ENCODE results near the gene SPRYD3. TPM values are rescaled to one million over a fixed set of nuclear protein-coding genes. Genes with fewer than 3 reads are reported as not detected.
A peak's percentile ranks its signal among the peaks of the same experiment; 100 is the strongest.

SPRYD3 gene
- total RNA-seq, 1 donor from 2014 or later = 21.8 TPM

DNA sequence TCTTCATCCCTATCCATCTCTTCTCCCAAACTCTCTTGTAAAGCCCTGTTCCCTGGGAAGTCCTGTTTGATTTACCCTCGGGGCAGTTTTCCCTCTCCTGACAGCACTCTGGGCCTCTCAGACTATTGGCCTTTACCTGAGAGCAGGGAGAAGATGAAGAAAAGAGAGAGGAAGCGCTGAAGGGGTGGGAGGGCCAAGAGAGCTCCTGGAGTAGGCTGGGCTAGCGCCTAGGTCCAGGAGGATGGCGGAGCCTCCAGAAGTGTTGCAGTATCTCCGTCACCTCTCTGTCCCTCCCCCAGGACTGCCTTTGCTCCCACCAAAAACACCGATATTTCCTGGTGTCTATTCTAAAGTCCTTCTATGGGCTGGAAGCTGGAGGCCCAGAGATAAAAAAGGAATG lies 12.6 kb upstream of the SPRYD3 start:
- Histone ChIP-seq H3K4me2 (ENCODE audit: low read length) (no peak overlapping the region), H3K4me1 (ENCODE audit: insufficient read depth, low read length) (peaks cover 7% of the 10 kb centered on the region), H4K20me1 (ENCODE audit: insufficient read depth, low read length) (no peaks in the 10 kb centered on the region), H3K36me3 (ENCODE audit: insufficient read depth, low read length) (no peaks in the 10 kb centered on the region), H3K27ac (ENCODE audit: low read depth, low read length) (no peak overlapping the region), H3K9ac (ENCODE audit: low read length) (no peak overlapping the region), H3K4me3 (ENCODE audit: insufficient read depth, low read depth, low read length) (no peak overlapping the region), H3K9me3 (ENCODE audit: insufficient read depth, low read depth, low read length) (no peaks in the 10 kb centered on the region), H2AFZ (ENCODE audit: low read depth, low read length) (no peak overlapping the region), H3K27me3 (ENCODE audit: insufficient read depth, low read length) (no peaks in the 10 kb centered on the region), H3K79me2 (ENCODE audit: insufficient read depth, low read length) (no peaks in the 10 kb centered on the region)
- TF ChIP-seq CTCF (IDR thresholded peaks at IDR 0.05; ENCODE audit: insufficient read depth, low read depth, low read length) (no peak), EZH2 (IDR thresholded peaks at IDR 0.05; ENCODE audit: insufficient read depth, low read length) (no peak)
- DNase-seq (ENCODE audit: low read depth) (no peak), FAIRE-seq (no peak)
- Mint-ChIP-seq H3K4me1 (ENCODE audit: low read depth, unreplicated experiment) (peaks cover 1% of the 10 kb centered on the region), H3K27me3 (ENCODE audit: low read depth, unreplicated experiment) (peaks cover 32% of the 10 kb centered on the region), H3K4me3 (ENCODE audit: unreplicated experiment) (peak overlapping the region; percentile 54), H3K9me3 (ENCODE audit: unreplicated experiment) (peaks cover 2% of the 10 kb centered on the region), H3K27ac (ENCODE audit: unreplicated experiment) (no peak overlapping the region), H3K36me3 (ENCODE audit: low read depth, unreplicated experiment) (no peaks in the 10 kb centered on the region)

DNA sequence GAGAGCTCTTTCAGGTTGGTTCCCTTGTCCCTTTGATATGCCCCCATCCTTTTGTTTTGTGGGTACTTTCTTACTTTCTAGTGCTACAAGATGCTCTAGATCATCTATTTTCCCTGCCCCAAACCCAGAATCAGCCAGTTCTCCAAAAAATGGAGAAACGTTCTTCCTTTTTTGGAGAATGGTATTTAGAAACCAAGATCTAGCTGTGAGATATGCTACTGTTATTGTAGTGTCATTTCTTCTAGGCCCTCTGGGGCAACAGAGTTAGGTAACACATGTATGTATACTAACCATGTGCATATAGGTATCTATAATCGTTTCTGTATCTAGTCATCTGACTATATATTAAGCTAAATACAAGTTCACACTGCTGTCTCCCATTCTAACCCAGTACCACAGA lies 11.4 kb upstream of the SPRYD3 start:
- H3K79me2 ChIP-seq (ENCODE audit: insufficient read depth, low read length) = no peaks in the 10 kb centered on the region
- no peak for TF ChIP-seq CTCF (IDR thresholded peaks at IDR 0.05; ENCODE audit: insufficient read depth, low read depth, low read length)
- TF ChIP-seq EZH2 (IDR thresholded peaks at IDR 0.05; ENCODE audit: insufficient read depth, low read length) = no peak
- no peaks in the 10 kb centered on the region for H3K4me1 ChIP-seq (ENCODE audit: insufficient read depth, low read length)
- Mint-ChIP-seq H3K4me3 (ENCODE audit: unreplicated experiment) (no peak overlapping the region), H3K27me3 (ENCODE audit: low read depth, unreplicated experiment) (peaks cover 27% of the 10 kb centered on the region), H3K9me3 (ENCODE audit: unreplicated experiment) (peaks cover 2% of the 10 kb centered on the region), H3K36me3 (ENCODE audit: low read depth, unreplicated experiment) (no peaks in the 10 kb centered on the region), H3K4me1 (ENCODE audit: low read depth, unreplicated experiment) (no peaks in the 10 kb centered on the region), H3K27ac (ENCODE audit: unreplicated experiment) (no peak overlapping the region)
- H3K4me2 ChIP-seq (ENCODE audit: low read length) = no peak overlapping the region
- no peak overlapping the region for H3K27ac ChIP-seq (ENCODE audit: low read depth, low read length)
- no peak overlapping the region for H3K4me3 ChIP-seq (ENCODE audit: insufficient read depth, low read depth, low read length)
- no peak for DNase-seq (ENCODE audit: low read depth)
- H3K9ac ChIP-seq (ENCODE audit: low read length) = no peak overlapping the region
- no peak for FAIRE-seq
- H3K27me3 ChIP-seq (ENCODE audit: insufficient read depth, low read length) = no peaks in the 10 kb centered on the region
- no peaks in the 10 kb centered on the region for H4K20me1 ChIP-seq (ENCODE audit: insufficient read depth, low read length)
- no peak overlapping the region for H2AFZ ChIP-seq (ENCODE audit: low read depth, low read length)
- H3K36me3 ChIP-seq (ENCODE audit: insufficient read depth, low read length) = no peaks in the 10 kb centered on the region
- no peaks in the 10 kb centered on the region for H3K9me3 ChIP-seq (ENCODE audit: insufficient read depth, low read depth, low read length)

DNA sequence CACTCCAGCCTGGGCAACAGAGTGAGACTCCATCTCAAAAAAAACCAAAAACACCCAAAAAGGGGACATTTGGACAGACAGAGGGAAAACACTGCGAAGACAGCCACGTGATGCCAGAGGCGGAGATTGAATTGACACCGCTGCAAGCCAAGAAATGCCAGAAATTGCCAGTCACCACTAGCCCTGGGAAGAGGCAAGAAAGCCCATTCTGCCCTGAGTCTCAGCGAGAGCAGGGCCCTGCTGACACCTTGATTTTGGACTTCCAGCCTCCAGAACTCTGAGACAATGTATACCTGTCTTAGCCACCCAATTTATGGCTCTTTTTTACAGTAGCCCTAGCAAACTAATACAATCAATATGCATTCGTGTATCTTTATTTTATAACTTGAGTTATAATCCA lies 10.9 kb upstream of the SPRYD3 start:
- H3K4me2 ChIP-seq (ENCODE audit: low read length) = no peak overlapping the region
- H3K4me3 Mint-ChIP-seq (ENCODE audit: unreplicated experiment) = no peak overlapping the region
- H2AFZ ChIP-seq (ENCODE audit: low read depth, low read length) = no peak overlapping the region
- no peaks in the 10 kb centered on the region for H3K36me3 Mint-ChIP-seq (ENCODE audit: low read depth, unreplicated experiment)
- no peak for DNase-seq (ENCODE audit: low read depth)
- no peak for TF ChIP-seq CTCF (IDR thresholded peaks at IDR 0.05; ENCODE audit: insufficient read depth, low read depth, low read length)
- no peak for TF ChIP-seq EZH2 (IDR thresholded peaks at IDR 0.05; ENCODE audit: insufficient read depth, low read length)
- H3K27ac ChIP-seq (ENCODE audit: low read depth, low read length) = no peak overlapping the region
- no peaks in the 10 kb centered on the region for H3K4me1 ChIP-seq (ENCODE audit: insufficient read depth, low read length)
- no peaks in the 10 kb centered on the region for H3K36me3 ChIP-seq (ENCODE audit: insufficient read depth, low read length)
- no peaks in the 10 kb centered on the region for H4K20me1 ChIP-seq (ENCODE audit: insufficient read depth, low read length)
- H3K4me3 ChIP-seq (ENCODE audit: insufficient read depth, low read depth, low read length) = no peak overlapping the region
- H3K9ac ChIP-seq (ENCODE audit: low read length) = no peak overlapping the region
- H3K4me1 Mint-ChIP-seq (ENCODE audit: low read depth, unreplicated experiment) = no peaks in the 10 kb centered on the region
- no peaks in the 10 kb centered on the region for H3K9me3 Mint-ChIP-seq (ENCODE audit: unreplicated experiment)
- H3K27me3 ChIP-seq (ENCODE audit: insufficient read depth, low read length) = no peaks in the 10 kb centered on the region
- H3K9me3 ChIP-seq (ENCODE audit: insufficient read depth, low read depth, low read length) = no peaks in the 10 kb centered on the region
- H3K27ac Mint-ChIP-seq (ENCODE audit: unreplicated experiment) = no peak overlapping the region
- FAIRE-seq = no peak
- H3K79me2 ChIP-seq (ENCODE audit: insufficient read depth, low read length) = no peaks in the 10 kb centered on the region
- H3K27me3 Mint-ChIP-seq (ENCODE audit: low read depth, unreplicated experiment) = peaks cover 27% of the 10 kb centered on the region

Measured in astrocyte (in vitro differentiated cells and primary cell).